ENCODE results near the gene DNAJB9. TPM values are rescaled to one million over a fixed set of nuclear protein-coding genes. Genes with fewer than 3 reads are reported as not detected.

DNAJB9 gene
- total RNA-seq, 1 experiment from 2014 or later = 13.9 TPM

DNA sequence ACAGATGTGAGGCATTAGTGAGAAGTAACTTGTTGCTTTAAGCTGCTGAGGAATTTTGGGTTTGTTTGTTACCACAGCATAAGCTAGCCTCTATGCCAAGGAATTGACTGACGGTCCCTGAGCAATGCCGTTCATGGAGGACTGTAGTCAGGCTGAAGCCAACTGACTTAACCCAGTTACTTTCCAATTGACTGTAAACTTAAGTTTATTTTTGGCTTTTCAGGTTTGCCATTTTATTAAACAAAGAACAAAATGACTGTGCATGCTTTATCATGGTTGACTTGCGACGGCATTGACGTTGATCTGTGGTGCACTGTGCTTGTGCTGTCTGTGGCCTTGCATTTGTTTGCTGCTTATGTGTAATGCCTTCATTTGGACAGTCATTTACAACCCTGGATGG is 53.5 kb downstream of the DNAJB9 start:
- H3K27me3 ChIP-seq = no peaks in the 10 kb centered on the region
- H3K4me3 ChIP-seq = no peak overlapping the region
- no peaks in the 10 kb centered on the region for H3K9me3 ChIP-seq
- no peak for DNase-seq
- H3K36me3 ChIP-seq = no peaks in the 10 kb centered on the region

Other genes with a start within 250 kb of the DNAJB9 start
- 0.79 and 1.5 TPM in 2 replicates for gene NRCAM, start 113.4 kb upstream of the DNAJB9 start, total RNA-seq (2014; rRNA removed; shearing (Covaris generic); ENCODE audit: low replicate concordance)
- 9.9 and 31.0 TPM in 2 replicates for gene PNPLA8, start 43.7 kb upstream of the DNAJB9 start, total RNA-seq (2014; rRNA removed; shearing (Covaris generic); ENCODE audit: low replicate concordance)
- gene THAP5, start 168 bp upstream of the DNAJB9 start, total RNA-seq (2014; rRNA removed; shearing (Covaris generic); ENCODE audit: low replicate concordance) = 12.6 and 40.4 TPM in 2 replicates